RWPE2 (cell line): ENCODE data around the gene PRR36.

Source experiments
- ATAC-seq: fragments of 200-7000 bp; cut with Tn5 transposase; 3 replicates; pipeline ENCODE4 v1.9.1; 2021; ENCODE audit warnings: low read depth
- DNase-seq: peaks from one replicate; pipeline ENCODE4 v3.0.0-alpha.2; 2020; ENCODE audit warnings: low spot score
- H3K27ac ChIP-seq: fragments of 450-650 bp; 2 replicates; pipeline ENCODE4 v1.5.1; 2017; ENCODE audit warnings: mild to moderate bottlenecking; ENCODE audit not compliant: poor library complexity, severe bottlenecking
- H3K27me3 ChIP-seq: fragments of 250-450 bp; sonication (Bioruptor Pico); 2 replicates; pipeline ENCODE4 v1.5.1; 2021; ENCODE audit warnings: mild to moderate bottlenecking, moderate library complexity; ENCODE audit not compliant: insufficient read depth, poor library complexity, severe bottlenecking
- H3K36me3 ChIP-seq: fragments of 250-450 bp; sonication (Bioruptor Pico); 2 replicates; pipeline ENCODE4 v1.5.1; 2020; ENCODE audit warnings: low read depth, mild to moderate bottlenecking, moderate library complexity
- H3K4me1 ChIP-seq: fragments of 250-450 bp; sonication (Bioruptor Pico); 2 replicates; pipeline ENCODE4 v1.5.1; 2021; ENCODE audit warnings: mild to moderate bottlenecking, moderate library complexity; ENCODE audit not compliant: insufficient read depth, poor library complexity, severe bottlenecking
- H3K4me3 ChIP-seq: fragments of 250-450 bp; sonication (Bioruptor Pico); 2 replicates; pipeline ENCODE4 v1.5.1; 2021; ENCODE audit warnings: mild to moderate bottlenecking, moderate library complexity; ENCODE audit not compliant: severe bottlenecking
- H3K9me3 ChIP-seq: fragments of 250-450 bp; sonication (Bioruptor Pico); 2 replicates; pipeline ENCODE4 v1.5.1; 2021; ENCODE audit warnings: mild to moderate bottlenecking, moderate library complexity; ENCODE audit not compliant: severe bottlenecking
- CTCF ChIP-seq: fragments of 450-650 bp; IDR thresholded peaks from one replicate; pipeline ENCODE4 v1.5.1; 2017; ENCODE audit warnings: mild to moderate bottlenecking, moderate library complexity; ENCODE audit not compliant: poor library complexity, severe bottlenecking

Gene PRR36

GRCh38 chr19:7823686-7824301 lies 50.4 kb downstream of the PRR36 start:
- Histone ChIP-seq H3K27me3 (no peaks in the 10 kb centered on the region), H3K36me3 (no peaks in the 10 kb centered on the region), H3K27ac (no peak overlapping the region), H3K4me3 (no peak overlapping the region), H3K4me1 (no peaks in the 10 kb centered on the region), H3K9me3 (peaks cover 1% of the 10 kb centered on the region)
- TF ChIP-seq CTCF, result no peak
- ATAC-seq (no peak), DNase-seq (no peak)

- H3K36me3 ChIP-seq, result no peaks in the 10 kb centered on the region
- ATAC-seq, result no peak
- no peaks in the 10 kb centered on the region for H3K27me3 ChIP-seq
- no peaks in the 10 kb centered on the region for H3K4me1 ChIP-seq
- no peak overlapping the region for H3K27ac ChIP-seq
- peaks cover 2% of the 10 kb centered on the region for H3K9me3 ChIP-seq
- no peak overlapping the region for H3K4me3 ChIP-seq
- TF ChIP-seq CTCF, result no peak
- no peak for DNase-seq
Observed at GRCh38 chr19:7822910-7823515, 51.2 kb downstream of the PRR36 start.

- no peak for DNase-seq
- H3K4me1 ChIP-seq, result no peaks in the 10 kb centered on the region
- no peaks in the 10 kb centered on the region for H3K36me3 ChIP-seq
- no peak for ATAC-seq
- H3K9me3 ChIP-seq, result peaks cover 2% of the 10 kb centered on the region
- no peak overlapping the region for H3K4me3 ChIP-seq
- H3K27ac ChIP-seq, result no peak overlapping the region
- TF ChIP-seq CTCF, result no peak
- H3K27me3 ChIP-seq, result no peaks in the 10 kb centered on the region
Observed at GRCh38 chr19:7820588-7820987, 53.6 kb downstream of the PRR36 start.

GRCh38 chr19:7819337-7819736 lies 54.9 kb downstream of the PRR36 start:
- no peaks in the 10 kb centered on the region for H3K4me1 ChIP-seq
- no peak for ATAC-seq
- H3K27ac ChIP-seq, result no peak overlapping the region
- no peak overlapping the region for H3K4me3 ChIP-seq
- no peaks in the 10 kb centered on the region for H3K27me3 ChIP-seq
- H3K36me3 ChIP-seq, result no peaks in the 10 kb centered on the region
- H3K9me3 ChIP-seq, result peaks cover 2% of the 10 kb centered on the region
- TF ChIP-seq CTCF, result no peak
- DNase-seq, result no peak

GRCh38 chr19:7818806-7819205 lies 55.4 kb downstream of the PRR36 start:
- no peak overlapping the region for H3K27ac ChIP-seq
- H3K4me1 ChIP-seq, result no peaks in the 10 kb centered on the region
- TF ChIP-seq CTCF, result no peak
- DNase-seq (no peak), ATAC-seq (no peak)
- H3K4me3 ChIP-seq, result no peak overlapping the region
- no peaks in the 10 kb centered on the region for H3K36me3 ChIP-seq
- H3K27me3 ChIP-seq, result no peaks in the 10 kb centered on the region
- H3K9me3 ChIP-seq, result peaks cover 2% of the 10 kb centered on the region
